NCI-H1092 treated with DMSO at 0.1 percent for 48 hours (cell line): Measurements from ENCODE around the gene PTGDS.

Source experiments
- DNase-seq: peaks from one replicate; lab custom pipeline; 2025; lab: John Stamatoyannopoulos, UW

Gene PTGDS

GRCh38 chr9:136973618-136974617, 3.4 kb upstream of the PTGDS start:
- DNase-seq, result no peak

DNA sequence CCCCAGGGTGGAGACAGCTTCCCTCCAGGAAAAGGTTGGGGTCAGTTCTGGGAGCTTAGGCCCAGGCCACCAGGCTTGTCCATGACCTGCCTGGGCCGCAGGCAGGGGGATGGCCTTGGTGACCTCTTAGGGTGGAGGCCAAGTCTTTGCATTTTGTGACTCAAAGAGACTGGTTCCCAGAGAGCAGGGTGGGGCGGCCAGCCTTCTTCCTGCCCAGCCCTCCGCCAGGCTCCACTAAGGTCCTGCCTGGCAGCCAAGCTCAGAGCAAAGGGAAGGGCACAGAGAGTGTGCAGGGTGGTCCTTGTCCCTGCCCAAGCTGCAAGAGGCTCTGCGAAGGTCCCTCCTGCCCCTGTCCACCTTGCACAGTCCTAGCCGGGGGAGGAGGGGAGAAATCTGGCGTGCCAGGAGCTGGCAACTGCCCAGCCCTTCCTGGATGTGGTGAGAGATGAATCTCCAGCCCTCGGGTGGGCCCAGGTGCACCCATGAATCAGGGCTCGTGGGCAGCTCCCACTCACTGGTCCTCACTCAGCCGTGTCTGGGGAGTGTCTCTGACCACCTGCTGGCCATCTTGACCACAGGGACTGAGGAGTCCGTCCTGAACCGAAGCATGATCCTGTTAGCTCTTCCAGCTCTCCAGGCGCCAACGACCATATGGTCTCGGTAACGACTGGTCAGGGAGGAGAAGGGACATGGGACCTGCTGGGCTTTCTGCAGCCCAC, 2.3 kb upstream of the PTGDS start:
- DNase-seq, result no peak

DNA sequence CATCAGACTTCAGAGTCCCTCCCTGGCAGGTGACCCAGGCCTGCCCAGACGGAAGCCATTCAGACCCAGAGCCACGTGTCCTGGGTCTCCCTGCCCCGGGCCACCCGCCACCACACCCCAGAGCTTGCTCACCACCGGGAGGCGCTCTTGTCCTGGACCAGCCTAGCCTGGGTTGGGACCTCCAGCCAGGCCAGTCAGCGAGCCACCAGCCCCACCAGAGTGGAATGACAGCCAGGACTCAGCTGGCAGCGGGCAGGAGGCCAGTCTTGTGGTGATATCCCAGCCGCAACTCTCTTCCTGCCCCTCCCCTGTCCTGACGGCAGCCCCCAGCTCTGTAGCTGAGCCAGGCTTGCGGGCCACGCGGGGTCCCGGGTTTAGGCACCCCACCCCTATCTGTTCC, 1.7 kb upstream of the PTGDS start:
- DNase-seq, result no peak

DNA sequence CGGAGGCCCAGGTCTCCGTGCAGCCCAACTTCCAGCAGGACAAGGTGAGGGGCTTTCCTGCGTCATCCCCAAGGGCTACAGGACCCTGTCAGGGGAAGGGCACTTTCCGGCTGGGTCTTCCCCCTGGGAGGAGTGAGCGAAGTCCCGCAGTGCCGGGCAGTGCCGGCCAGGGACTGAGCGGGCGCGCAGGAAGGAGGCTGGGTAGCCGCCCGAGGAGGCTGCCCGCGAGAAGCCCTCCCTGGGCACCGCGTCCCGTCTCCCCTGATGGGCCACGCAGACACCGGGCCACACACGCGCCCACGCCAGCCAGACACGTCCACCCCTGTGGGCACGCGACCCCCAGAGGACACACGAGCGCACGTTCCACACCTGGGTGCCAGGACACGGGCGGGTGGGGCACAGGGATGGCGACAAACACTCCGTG, 357 bp downstream of the PTGDS start:
- DNase-seq, result no peak

DNA sequence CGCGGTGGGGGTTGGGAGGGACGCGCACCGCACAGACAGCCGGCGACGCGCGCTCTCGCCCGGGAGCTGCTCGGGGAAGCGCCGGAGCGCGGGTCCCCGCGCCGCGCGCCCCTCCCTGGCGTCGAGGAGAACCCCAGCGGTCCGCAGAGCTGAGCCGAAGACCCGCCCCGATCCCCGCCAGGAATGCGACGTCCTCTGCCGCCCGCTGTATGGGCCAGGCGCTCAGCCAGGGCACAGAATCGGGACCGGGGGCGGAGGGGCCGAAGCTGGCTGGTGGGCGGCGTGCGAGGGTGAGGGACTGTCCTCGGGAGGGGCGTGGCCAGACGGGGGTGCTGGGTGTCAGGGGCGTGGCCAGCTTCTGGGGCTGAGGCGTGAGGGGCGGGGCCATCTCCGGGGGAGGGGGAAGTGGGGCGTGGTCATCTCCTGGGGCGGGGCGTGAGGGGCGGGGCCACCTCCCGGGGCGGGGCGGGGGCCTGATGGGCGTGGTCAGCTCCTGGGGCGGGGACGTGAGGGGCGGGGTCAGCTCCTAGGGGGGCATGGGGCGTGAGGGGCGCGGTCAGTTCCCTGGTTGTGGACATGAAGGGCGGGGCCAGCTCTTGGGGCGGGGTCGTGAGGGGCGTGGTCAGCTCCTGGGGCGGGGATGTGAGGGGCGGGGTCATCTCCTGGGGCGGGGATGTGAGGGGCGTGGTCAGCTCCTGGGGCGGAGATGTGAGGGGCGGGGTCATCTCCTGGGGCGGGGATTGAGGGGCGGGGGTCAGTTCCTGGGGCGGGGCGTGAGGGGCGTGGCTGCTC, 965 bp downstream of the PTGDS start:
- peak; percentile 20 for DNase-seq

DNA sequence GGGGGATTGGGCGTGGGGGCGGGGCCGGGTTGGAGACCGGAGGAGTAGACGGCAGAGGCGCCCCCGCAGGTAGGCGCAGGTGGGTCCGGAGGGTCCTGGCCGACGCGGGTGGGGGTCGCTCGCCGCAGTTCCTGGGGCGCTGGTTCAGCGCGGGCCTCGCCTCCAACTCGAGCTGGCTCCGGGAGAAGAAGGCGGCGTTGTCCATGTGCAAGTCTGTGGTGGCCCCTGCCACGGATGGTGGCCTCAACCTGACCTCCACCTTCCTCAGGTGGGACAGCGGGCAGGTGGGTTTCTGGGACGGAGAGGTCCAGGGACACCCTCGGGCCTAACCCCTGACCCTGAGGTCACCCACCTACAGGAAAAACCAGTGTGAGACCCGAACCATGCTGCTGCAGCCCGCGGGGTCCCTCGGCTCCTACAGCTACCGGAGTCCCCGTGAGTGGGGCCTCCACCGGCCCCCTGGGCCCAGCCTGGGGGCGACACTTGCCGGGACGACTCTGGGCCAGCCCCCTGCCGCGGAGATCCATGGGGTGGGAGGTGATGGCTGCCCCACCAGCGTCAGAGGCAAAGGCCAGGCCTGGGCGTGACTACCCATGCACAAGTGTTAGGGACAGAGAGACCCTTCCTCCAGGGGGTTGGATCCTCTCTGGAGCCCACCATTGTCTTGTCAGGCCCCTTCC, 1.7 kb downstream of the PTGDS start:
- no peak for DNase-seq

- no peak for DNase-seq
These were observed 2.7 kb downstream of the PTGDS start for GRCh38 chr9:136979769-136980587.

GRCh38 chr9:136980669-136981478, 3.6 kb downstream of the PTGDS start:
- no peak for DNase-seq

GRCh38 chr9:136981588-136982231, 4.4 kb downstream of the PTGDS start:
- no peak for DNase-seq

GRCh38 chr9:136982232-136983051, 5.1 kb downstream of the PTGDS start, which contains the start of gene LCNL1:
Gene LCNL1 (plus strand): TSS chr9:136982993. CDS start chr9:136983587, 594 bp downstream.
- no peak for DNase-seq

DNA sequence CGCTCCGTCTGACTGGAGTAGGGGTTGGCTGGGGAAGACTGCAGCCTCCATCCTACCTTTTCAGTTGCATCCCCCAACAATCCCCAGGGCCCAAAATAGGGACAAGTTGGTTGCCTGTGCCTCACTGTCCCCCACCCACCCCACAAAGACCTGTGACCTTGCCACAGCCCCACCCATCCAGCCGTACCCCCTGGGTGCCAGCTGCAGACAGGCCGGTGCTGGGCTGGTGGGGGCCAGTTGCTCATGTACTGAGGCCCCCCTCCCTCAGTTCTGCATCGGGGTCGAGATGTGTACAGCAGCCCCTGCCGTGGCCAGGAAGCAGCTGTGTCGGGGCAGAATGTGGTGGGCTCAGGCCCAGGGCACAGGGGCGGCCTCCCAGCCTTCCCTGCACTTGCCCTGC, 5.9 kb downstream of the PTGDS start:
- no peak for DNase-seq

DNA sequence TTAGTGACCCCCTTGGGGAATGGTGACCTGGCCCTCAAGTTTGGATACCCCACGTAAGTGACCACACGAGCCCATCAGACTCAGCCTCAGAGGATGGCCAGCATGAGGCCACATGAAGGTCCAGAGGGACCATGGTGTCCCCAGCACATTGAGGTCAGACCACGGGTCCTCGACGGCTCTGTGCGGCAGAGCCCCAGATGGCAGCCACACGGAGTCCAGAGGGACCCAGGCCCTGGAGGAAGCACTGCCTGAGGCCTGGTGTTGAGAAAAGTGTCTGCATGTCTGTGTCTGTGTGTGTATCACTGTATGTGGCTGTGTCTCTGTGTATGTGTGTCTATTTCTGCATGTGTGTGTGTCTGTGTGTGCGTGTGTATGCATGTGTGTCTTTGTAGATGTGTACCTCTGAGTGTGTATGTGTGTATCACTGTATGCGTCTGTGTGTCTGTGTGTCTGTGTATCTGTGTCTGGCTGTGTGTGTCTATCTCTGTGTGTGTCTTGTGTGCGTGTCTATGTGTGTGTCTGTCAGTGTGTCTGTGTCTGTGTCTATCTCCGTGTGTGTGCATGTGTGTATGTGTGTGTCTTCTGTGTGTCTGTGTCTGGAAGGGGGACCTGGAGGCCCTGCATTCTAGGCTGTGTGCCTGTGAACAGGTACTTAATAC, 6.5 kb downstream of the PTGDS start:
- no peak for DNase-seq

GRCh38 chr9:136984464-136985026, 7.2 kb downstream of the PTGDS start:
- DNase-seq, result no peak

DNA sequence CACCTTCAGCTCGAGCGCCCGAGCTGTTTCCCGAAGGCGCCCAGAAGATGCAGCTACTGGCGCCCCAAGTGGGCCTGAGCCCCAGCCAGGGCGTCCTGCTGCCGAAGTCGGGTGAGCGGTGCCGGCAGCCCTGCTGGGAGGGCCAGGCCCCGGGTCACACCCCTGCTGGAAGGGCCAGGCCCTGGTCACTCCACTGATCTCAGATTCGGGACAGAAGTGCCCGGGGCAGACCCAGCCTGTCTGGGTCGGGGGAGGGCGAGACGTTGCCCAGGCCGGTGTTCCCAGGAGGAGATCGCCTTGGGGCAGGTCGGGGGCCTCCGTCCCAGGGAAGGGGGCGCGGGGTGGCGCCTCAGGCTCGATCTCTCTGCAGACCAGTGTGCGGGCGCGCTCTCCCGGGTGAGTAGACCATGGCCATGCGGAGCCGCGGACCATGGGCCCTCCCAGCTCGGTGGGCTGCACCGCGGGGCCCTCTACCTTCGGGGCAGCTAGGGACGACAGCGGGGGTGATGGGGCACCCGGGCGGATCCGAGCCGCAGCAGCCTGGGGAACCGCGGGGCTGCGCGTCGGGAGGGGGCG, 7.8 kb downstream of the PTGDS start:
- no peak for DNase-seq

DNA sequence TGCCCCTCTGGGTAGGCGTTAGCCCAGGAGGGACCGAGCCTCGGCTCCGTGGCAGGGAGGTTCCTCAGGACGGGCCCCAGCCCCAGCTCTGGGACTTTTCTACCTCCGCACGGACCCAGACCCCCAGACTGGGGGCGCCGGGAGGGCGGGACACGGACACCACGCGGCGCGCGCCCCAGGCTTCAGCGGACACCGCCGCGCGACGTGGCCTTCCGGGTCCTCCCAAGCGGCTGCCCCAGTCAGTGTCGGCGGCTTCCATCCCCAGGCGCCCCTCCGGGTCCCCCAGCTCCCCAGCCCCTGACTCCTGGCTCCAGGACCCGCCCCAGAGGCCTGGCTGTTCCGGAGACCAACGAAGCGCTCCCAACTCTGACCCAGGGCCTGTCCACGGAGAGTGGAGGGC, 8.5 kb downstream of the PTGDS start:
- no peak for DNase-seq

DNA sequence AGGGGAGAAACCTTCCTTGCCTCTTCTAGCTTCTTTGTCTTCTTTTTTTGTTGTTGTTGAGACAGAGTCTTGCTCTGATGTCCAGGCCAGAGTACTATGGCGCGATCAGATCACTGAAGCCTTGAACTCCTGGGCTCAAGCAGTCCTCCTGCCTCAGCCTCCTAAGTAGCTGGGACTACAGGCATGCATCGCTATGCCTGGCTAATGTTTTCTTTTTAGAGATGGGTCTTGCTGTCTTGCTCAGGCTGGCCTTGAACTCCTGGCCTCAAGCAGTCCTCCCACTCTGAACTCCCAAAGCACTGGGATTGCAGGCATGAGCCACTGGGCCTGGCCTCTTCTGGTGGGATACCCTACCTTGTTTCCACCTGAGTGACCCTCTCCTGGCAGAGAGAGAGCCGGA, 11.6 kb downstream of the PTGDS start:
- DNase-seq, result no peak

DNA sequence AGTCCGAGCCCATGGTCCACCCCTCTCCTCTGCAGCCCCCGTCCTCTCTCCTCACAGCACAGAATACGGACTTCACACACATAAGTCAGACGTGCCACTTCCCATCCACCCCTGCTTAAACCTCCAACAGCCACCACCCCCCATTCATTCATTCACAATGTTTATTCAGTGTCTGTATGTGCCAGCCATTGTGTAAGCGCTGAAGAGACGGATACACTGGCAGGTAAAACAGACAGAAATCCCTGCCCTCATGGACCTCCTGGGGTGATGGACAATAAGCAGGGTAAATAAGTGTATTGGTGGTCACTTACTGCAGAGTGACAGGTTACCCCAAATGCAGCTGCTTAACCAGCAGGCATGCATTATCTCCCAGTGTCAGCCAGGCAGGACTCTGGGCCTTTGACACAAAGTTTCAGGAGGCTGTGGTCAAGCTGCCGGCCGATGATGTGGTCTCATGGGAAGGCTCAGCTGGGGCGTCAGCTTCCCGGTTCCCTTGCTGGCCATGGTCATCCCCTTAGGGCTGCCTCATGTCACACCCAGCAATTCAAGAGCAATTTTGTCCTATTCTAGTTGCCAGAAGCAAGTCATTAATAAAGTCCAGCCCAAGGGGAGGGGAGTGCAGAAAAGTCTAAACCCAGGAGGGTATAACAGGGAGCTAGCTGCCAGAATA, 13.1 kb downstream of the PTGDS start:
- no peak for DNase-seq
